CD14-positive monocyte (primary cell): ENCODE measurements around the gene CDH13. TPM values are rescaled to one million over a fixed set of nuclear protein-coding genes. Genes with fewer than 3 reads are reported as not detected.

Experiments used
- DNase-seq, 3 donors: peaks; one replicate each; pipeline ENCODE4 v3.0.0-alpha.2; 2011 to 2022
- H2AFZ ChIP-seq: 2 replicates; pipeline ENCODE4 v1.6.0; 2012; ENCODE audit warnings: mild to moderate bottlenecking, low read depth, low read length, inconsistent platforms; ENCODE audit not compliant: insufficient read depth, poor library complexity, severe bottlenecking
- H3K27ac ChIP-seq, 2 donors: 1 replicate in 1 of 2; 2 replicates in 1 of 2; pipeline ENCODE4 v1.5.1; 2012 to 2013; ENCODE audit warnings: low read length in 2 of 2, control low read depth in 1 of 2, inconsistent platforms in 1 of 2, low read depth in 1 of 2, mild to moderate bottlenecking in 1 of 2
- H3K27me3 ChIP-seq, 2 donors: one replicate each; pipeline versions ENCODE4 v1.6.0 to v1.6.1; 2011 to 2013; ENCODE audit warnings: low read length in 2 of 2; ENCODE audit not compliant: control insufficient read depth in 2 of 2, insufficient read depth in 2 of 2
- H3K36me3 ChIP-seq, 2 donors: replicated peaks in 1 of 2; 1 replicate in 1 of 2; 2 replicates in 1 of 2; pipeline versions ENCODE4 v1.5.1 to v1.6.1; 2012 to 2013; ENCODE audit warnings: low read length in 2 of 2, control low read depth in 1 of 2, inconsistent platforms in 1 of 2, mild to moderate bottlenecking in 1 of 2; ENCODE audit not compliant: insufficient read depth in 2 of 2, control insufficient read depth in 1 of 2
- H3K4me1 ChIP-seq, 2 donors: 1 replicate in 1 of 2; 2 replicates in 1 of 2; pipeline versions ENCODE4 v1.5.1 to v1.6.1; 2012 to 2013; ENCODE audit warnings: low read length in 2 of 2, control low read depth in 1 of 2, inconsistent platforms in 1 of 2, mild to moderate bottlenecking in 1 of 2, moderate library complexity in 1 of 2; ENCODE audit not compliant: insufficient read depth in 2 of 2, control insufficient read depth in 1 of 2
- H3K4me2 ChIP-seq: replicated peaks from 2 replicates; pipeline ENCODE3; 2012; ENCODE audit warnings: low read length, moderate library complexity, mild to moderate bottlenecking; ENCODE audit not compliant: poor library complexity, severe bottlenecking; ENCODE audit errors: extremely low read depth
- H3K4me3 ChIP-seq, 3 experiments: fragments of 200-600 bp in 1 of 3; sonication (generic) in 1 of 3; replicated peaks in 1 of 3; 1 replicate in 2 of 3; 2 replicates in 1 of 3; pipeline ENCODE4 v1.5.1; 2011 to 2013; ENCODE audit warnings: low read length in 3 of 3, mild to moderate bottlenecking in 3 of 3, control low read depth in 2 of 3, low read depth in 2 of 3, inconsistent platforms in 1 of 3, moderate library complexity in 1 of 3
- H3K79me2 ChIP-seq: 2 replicates; pipeline ENCODE4 v1.6.0; 2012; ENCODE audit warnings: mild to moderate bottlenecking, control low read depth, inconsistent platforms, low read length, moderate library complexity; ENCODE audit not compliant: insufficient read depth
- H3K9ac ChIP-seq: 2 replicates; pipeline ENCODE4 v1.6.0; 2017; ENCODE audit warnings: low read length, mild to moderate bottlenecking; ENCODE audit not compliant: insufficient read depth, poor library complexity, severe bottlenecking
- H3K9me3 ChIP-seq, 2 donors: replicated peaks in 1 of 2; 1 replicate in 1 of 2; 2 replicates in 1 of 2; pipeline versions ENCODE4 v1.5.1 to v1.6.1; 2012 to 2013; ENCODE audit warnings: low read length in 2 of 2, control low read depth in 1 of 2; ENCODE audit not compliant: control insufficient read depth in 1 of 2, insufficient read depth in 1 of 2
- H4K20me1 ChIP-seq: 2 replicates; pipeline ENCODE4 v1.6.0; 2012; ENCODE audit warnings: mild to moderate bottlenecking, low read length, control low read depth, moderate library complexity; ENCODE audit not compliant: insufficient read depth
- H3K27ac Mint-ChIP-seq, 7 donors: one replicate each; pipeline ENCODE4 v1.8.0; 2020; ENCODE audit warnings: mild to moderate bottlenecking in 7 of 7, mixed read lengths in 7 of 7, moderate library complexity in 6 of 7, inconsistent platforms in 2 of 7
- H3K27me3 Mint-ChIP-seq, 3 donors: one replicate each; pipeline ENCODE4 v1.8.0; 2021 to 2022; ENCODE audit warnings: low read depth in 3 of 3, mild to moderate bottlenecking in 3 of 3, mixed read lengths in 3 of 3, moderate library complexity in 3 of 3, inconsistent platforms in 1 of 3
- H3K36me3 Mint-ChIP-seq, 2 donors: one replicate each; pipeline ENCODE4 v1.8.0; 2020; ENCODE audit warnings: mixed read lengths in 2 of 2, inconsistent platforms in 1 of 2, mild to moderate bottlenecking in 1 of 2
- H3K4me1 Mint-ChIP-seq: one replicate; pipeline ENCODE4 v1.8.0; 2020; ENCODE audit warnings: mild to moderate bottlenecking, mixed read lengths
- H3K4me3 Mint-ChIP-seq, 2 donors: one replicate each; pipeline ENCODE4 v1.8.0; 2020; ENCODE audit warnings: mild to moderate bottlenecking in 2 of 2, mixed read lengths in 2 of 2, moderate library complexity in 1 of 2
- H3K9me3 Mint-ChIP-seq, 7 donors: one replicate each; pipeline ENCODE4 v1.8.0; 2020 to 2022; ENCODE audit warnings: mixed read lengths in 7 of 7, mild to moderate bottlenecking in 6 of 7, moderate library complexity in 6 of 7, inconsistent platforms in 2 of 7
- CTCF ChIP-seq: fragments of 200-600 bp; IDR thresholded peaks from one replicate; pipeline ENCODE4 v1.8.0; 2022; ENCODE audit warnings: antibody characterized with exemption, mild to moderate bottlenecking
- WGBS: methylation state at CpG from one replicate; pipeline ENCODE4 v1.1.5; 2013; ENCODE audit warnings: missing lambda C conversion rate; ENCODE audit not compliant: insufficient coverage; 5-methylcytosine and 5-hydroxymethylcytosine counted together
- intact Hi-C, 2 donors: fragments of 100-400 bp; cut with micrococcal nuclease; formaldehyde crosslinking; loops; one replicate each; pipeline versions ENCODE4 v1.15.0 to v1.15.1; 2023
- polyA plus RNA-seq, 3 donors: library from polyadenylated mRNA; depleted of rRNA in 1 of 3; unstranded in 2 of 3; stranded (reverse) in 1 of 3; fragments of 300-500 nt in 2 of 3; fragments of >200 nt in 1 of 3; fragmentation: Illumina TruSeq in 2 of 3; gene quantifications; 1 replicate in 2 of 3; 2 replicates in 1 of 3; pipeline ENCODE4 v1.2.3, GENCODE V29; 2012 to 2021

The CDH13 gene
- polyA plus RNA-seq, 3 donors, result 0.13 to 0.19 TPM; not detected in 1

GRCh38 chr16:83070416-83071209, 443.8 kb downstream of the CDH13 start:
- Histone ChIP-seq H3K4me1 (no peaks in the 10 kb centered on the region), H3K9ac (no peak overlapping the region), H2AFZ (no peak overlapping the region), H3K9me3 (no peaks in the 10 kb centered on the region), H3K36me3 (no peaks in the 10 kb centered on the region), H3K27ac (no peak overlapping the region), H3K4me2 (no peak overlapping the region), H3K79me2 (no peaks in the 10 kb centered on the region), H3K27me3 (no peaks in the 10 kb centered on the region), H4K20me1 (no peaks in the 10 kb centered on the region), H3K4me3 (no peak overlapping the region)
- Mint-ChIP-seq H3K36me3 (no peaks in the 10 kb centered on the region), H3K27me3 (peaks cover 3 to 6% (median 5%) of the 10 kb centered on the region in 3 donors), H3K27ac (no peak overlapping the region), H3K9me3 (peaks cover 0 to 3% (median 0%) of the 10 kb centered on the region in 7 donors), H3K4me1 (no peaks in the 10 kb centered on the region), H3K4me3 (no peak overlapping the region)
- DNase-seq, result no peak
- intact Hi-C loops, result no loop called here
- no peak for TF ChIP-seq CTCF
- WGBS, result no CpG with 5 or more reads among the region's 5 CpGs

DNA sequence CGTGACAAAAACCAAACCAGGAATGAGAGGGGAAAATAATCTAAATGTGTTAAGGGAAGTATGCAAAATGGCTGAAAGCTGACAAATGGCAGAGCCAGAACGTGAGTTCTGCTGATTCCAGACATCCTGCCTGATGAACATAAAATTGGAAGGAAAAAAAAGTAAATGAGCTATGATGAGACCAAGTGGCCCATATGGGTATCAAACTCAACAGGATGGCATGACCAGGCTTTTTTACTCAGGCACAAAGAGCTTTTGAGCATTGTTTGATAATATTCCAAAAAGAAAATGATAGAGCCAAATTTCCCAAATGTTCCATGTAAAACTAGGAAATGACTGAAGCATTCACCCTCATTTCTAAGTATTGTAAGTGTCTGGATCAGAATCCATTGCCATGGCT, 449.2 kb downstream of the CDH13 start:
- no peak overlapping the region for H3K4me3 ChIP-seq
- DNase-seq, result no peak
- H3K27ac ChIP-seq, result no peak overlapping the region
- no peaks in the 10 kb centered on the region for H3K4me1 Mint-ChIP-seq
- no peaks in the 10 kb centered on the region for H3K36me3 ChIP-seq
- H2AFZ ChIP-seq, result no peak overlapping the region
- no peaks in the 10 kb centered on the region for H3K79me2 ChIP-seq
- no peaks in the 10 kb centered on the region for H3K4me1 ChIP-seq
- no peaks in the 10 kb centered on the region for H3K27me3 ChIP-seq
- H3K36me3 Mint-ChIP-seq, result no peaks in the 10 kb centered on the region
- no peak overlapping the region for H3K27ac Mint-ChIP-seq
- peaks cover 0 to 5% (median 0%) of the 10 kb centered on the region in 7 donors for H3K9me3 Mint-ChIP-seq
- H4K20me1 ChIP-seq, result no peaks in the 10 kb centered on the region
- peaks cover 1 to 6% (median 3%) of the 10 kb centered on the region in 3 donors for H3K27me3 Mint-ChIP-seq
- no peak overlapping the region for H3K4me3 Mint-ChIP-seq
- WGBS, result 58% methylated on average over 2 of the region's 2 CpGs
- intact Hi-C loops, result no loop called here
- no peak overlapping the region for H3K4me2 ChIP-seq
- no peaks in the 10 kb centered on the region for H3K9me3 ChIP-seq
- no peak overlapping the region for H3K9ac ChIP-seq
- no peak for TF ChIP-seq CTCF
